Lower leg skin (tissue), 4 donors: Measurements from ENCODE around the gene IGSF21. TPM values are rescaled to one million over a fixed set of nuclear protein-coding genes. Genes with fewer than 3 reads are reported as not detected.

ENCODE experiments used
- DNase-seq, 2 donors: peaks; one replicate each; pipeline ENCODE4 v3.0.0-alpha.2; 2019; ENCODE audit warnings: low spot score in 2 of 2
- H3K4me3 ChIP-seq: fragments of 200-600 bp; sonication (generic); 2 replicates; pipeline ENCODE4 v1.5.1; 2017; ENCODE audit warnings: mild to moderate bottlenecking, low read depth; ENCODE audit not compliant: poor library complexity, severe bottlenecking
- POLR2A ChIP-seq, 2 donors: fragments of 450-650 bp; IDR thresholded peaks; one replicate each; pipeline ENCODE4 v1.6.1; 2016 to 2017; ENCODE audit warnings: antibody characterized with exemption in 2 of 2, mild to moderate bottlenecking in 1 of 2, moderate library complexity in 1 of 2
- WGBS, 2 donors: methylation state at CpG; one replicate each; pipeline ENCODE4 v1.1.5; 2018; 5-methylcytosine and 5-hydroxymethylcytosine counted together
- intact Hi-C: fragments of 100-400 bp; cut with DNase I; formaldehyde crosslinking; loops from one replicate; pipeline ENCODE4 v1.15.0; 2023; ENCODE audit warnings: low total_unique reads
- total RNA-seq, 4 donors: library from RNA; depleted of rRNA; stranded (reverse); fragments of >200 nt; gene quantifications; one replicate each; pipeline ENCODE4 v1.1.0, GENCODE V29; 2016
- TF ChIP-seq, protein P1 (sequence below), 3 donors: fragments of 450-650 bp; IDR thresholded peaks; one replicate each; pipeline ENCODE4 v1.5.1; 2016; ENCODE audit warnings: antibody characterized with exemption in 3 of 3, mild to moderate bottlenecking in 3 of 3, moderate library complexity in 2 of 3

IGSF21 gene
- total RNA-seq, 4 donors from 2014 or later: 0.66 to 3.0 (median 1.3) TPM

DNA sequence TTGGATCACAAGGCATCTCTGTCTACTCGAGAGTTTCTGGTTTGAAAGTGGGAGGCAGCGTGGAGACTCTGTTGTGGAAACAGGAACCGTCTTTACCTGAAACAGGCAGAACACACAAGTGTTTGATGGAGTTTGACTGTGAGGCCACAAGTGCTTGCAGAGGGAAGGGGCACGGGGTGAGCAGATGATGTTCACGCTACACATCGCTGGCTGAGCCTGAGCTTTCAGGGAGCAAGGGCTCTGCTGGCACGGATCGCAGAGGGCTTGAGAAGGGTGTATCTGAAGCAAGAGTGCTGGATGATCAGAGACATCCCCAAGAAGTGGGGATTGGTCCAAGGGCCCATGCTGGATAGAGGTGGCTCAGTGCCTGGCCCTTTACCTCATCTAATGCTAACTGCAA lies 59.3 kb downstream of the IGSF21 start:
- DNase-seq: no peak
- no peak overlapping the region for H3K4me3 ChIP-seq
- TF ChIP-seq, protein P1, sequence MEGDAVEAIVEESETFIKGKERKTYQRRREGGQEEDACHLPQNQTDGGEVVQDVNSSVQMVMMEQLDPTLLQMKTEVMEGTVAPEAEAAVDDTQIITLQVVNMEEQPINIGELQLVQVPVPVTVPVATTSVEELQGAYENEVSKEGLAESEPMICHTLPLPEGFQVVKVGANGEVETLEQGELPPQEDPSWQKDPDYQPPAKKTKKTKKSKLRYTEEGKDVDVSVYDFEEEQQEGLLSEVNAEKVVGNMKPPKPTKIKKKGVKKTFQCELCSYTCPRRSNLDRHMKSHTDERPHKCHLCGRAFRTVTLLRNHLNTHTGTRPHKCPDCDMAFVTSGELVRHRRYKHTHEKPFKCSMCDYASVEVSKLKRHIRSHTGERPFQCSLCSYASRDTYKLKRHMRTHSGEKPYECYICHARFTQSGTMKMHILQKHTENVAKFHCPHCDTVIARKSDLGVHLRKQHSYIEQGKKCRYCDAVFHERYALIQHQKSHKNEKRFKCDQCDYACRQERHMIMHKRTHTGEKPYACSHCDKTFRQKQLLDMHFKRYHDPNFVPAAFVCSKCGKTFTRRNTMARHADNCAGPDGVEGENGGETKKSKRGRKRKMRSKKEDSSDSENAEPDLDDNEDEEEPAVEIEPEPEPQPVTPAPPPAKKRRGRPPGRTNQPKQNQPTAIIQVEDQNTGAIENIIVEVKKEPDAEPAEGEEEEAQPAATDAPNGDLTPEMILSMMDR (IDR thresholded peaks at IDR 0.05): no peak
- TF ChIP-seq POLR2A (IDR thresholded peaks at IDR 0.05): no peak
- intact Hi-C loops: no loop called here
- 77 to 82% methylated on average over 8 of the region's 8 CpGs for WGBS, 2 donors

DNA sequence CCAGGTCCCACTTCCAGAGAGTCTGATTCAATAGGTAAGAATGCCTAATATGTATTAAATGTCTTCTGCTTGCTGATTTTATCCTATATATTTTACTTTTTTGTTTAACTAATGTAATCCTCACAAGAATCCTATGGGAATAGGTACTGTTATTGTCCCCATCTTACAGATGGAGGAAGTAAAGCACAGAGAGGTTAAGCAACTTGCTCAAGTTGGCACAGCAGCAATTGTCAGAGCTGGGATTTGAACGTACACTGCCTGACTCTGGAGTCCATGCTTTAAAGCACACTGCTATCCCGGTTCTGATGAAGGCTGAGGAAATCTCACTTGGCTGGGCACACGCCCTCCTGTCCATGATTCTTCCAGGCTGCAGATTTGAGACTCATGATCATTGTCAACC lies 62.8 kb downstream of the IGSF21 start:
- DNase-seq: no peak
- no peak overlapping the region for H3K4me3 ChIP-seq
- no peak for TF ChIP-seq POLR2A (IDR thresholded peaks at IDR 0.05)
- TF ChIP-seq, protein P1 (IDR thresholded peaks at IDR 0.05): no peak
- intact Hi-C loops: no loop called here
- 83 to 91% methylated on average over 3 of the region's 3 CpGs for WGBS, 2 donors

DNA sequence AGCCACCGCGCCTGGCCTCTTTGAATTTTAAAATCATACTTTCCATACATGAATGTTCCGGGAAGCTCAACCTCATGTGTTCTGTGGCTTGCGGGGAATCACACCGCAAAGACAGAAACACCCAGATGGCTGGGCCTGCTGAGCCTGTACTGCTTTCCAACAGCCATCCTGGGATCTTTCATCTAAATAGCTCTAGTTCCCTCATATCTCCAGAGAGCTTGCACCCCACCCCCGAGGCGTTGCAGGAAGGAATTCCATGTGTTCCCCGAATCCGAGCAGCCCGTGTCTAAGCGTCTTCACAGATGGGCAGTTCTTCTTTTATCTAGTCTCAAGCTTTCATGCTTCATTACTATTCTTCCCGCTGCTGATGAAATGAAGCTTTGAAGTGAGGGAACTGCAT lies 66.4 kb downstream of the IGSF21 start:
- TF ChIP-seq POLR2A (IDR thresholded peaks at IDR 0.05): no peak
- TF ChIP-seq, protein P1 (IDR thresholded peaks at IDR 0.05): no peak
- H3K4me3 ChIP-seq: no peak overlapping the region
- DNase-seq: no peak
- WGBS, 2 donors: 54 to 63% methylated on average over 12 of the region's 12 CpGs
- intact Hi-C loops: no loop called here

DNA sequence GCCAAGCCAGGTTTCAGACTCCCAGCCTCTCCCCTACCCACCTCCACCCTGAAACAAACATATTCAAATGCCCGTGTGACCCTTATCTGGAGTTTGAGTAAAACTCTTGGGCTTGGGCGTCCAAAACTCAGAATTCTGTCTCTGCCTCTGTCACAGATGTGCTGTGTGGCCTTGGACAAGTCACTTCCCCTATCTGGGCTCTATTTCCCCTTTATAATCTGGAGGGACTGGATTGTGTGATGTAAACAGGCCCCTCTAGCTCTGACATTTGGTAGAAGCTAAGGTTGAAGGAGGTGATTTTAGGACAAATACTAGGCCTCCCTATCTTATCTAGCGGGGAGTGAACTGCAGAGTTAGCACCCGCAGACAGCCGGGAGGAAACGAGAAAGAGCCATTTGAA lies 67.5 kb downstream of the IGSF21 start:
- DNase-seq: no peak
- TF ChIP-seq POLR2A (IDR thresholded peaks at IDR 0.05): no peak
- TF ChIP-seq, protein P1 (IDR thresholded peaks at IDR 0.05): no peak
- 70 to 71% methylated on average over 6 of the region's 6 CpGs for WGBS, 2 donors
- intact Hi-C loops: no loop called here
- no peak overlapping the region for H3K4me3 ChIP-seq

DNA sequence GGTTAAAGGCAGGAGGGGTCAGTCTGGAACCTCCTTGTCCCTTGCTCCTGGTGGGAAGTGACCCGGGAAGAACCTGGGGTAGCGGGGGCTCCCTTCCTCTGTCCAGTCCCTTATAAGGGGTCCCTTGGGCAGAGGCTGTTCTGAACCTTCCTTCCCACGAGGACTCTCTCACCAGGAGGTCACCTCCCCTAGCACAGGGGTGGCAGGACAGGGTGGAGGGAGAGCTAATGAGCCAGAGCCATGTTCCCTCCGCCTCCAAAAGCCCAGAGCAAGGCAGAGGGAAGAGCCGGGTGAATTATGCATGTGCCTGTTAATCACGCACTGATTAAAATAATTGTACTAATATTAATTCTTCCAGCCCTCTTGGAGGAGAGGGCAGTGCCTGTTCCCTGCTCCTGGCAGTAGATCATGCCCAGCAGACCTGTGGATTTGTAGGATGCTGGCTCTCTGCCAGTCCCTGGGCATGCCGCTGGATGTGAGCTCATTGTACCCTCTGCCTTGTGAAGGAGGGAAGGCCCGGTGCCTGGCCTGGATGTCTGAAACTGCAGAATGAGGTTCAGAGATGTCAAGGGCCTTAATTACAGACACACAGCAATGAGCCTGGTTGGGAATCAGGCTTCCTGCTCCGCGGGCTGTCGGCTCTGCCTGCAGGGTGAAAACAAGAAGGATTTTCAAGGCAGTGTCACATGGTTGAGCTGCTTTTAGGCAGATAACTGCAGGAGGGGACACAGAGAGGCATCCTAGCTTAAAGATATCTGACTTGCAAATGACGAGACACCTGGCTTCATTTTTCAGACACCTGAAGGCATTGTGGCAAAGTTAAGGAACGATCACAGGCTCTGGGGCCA lies 68.2 kb downstream of the IGSF21 start:
- intact Hi-C loops: no loop called here

More for the DNA sequence above, 68.2 kb downstream of the IGSF21 start:
- no peak for DNase-seq
- 50 to 51% methylated on average over 12 to 13 of the region's 13 CpGs for WGBS, 2 donors
- no peak overlapping the region for H3K4me3 ChIP-seq
- TF ChIP-seq POLR2A (IDR thresholded peaks at IDR 0.05): no peak
- TF ChIP-seq, protein P1 (IDR thresholded peaks at IDR 0.05): no peak
